ENCODE measurements around the gene UNC13D. TPM values are rescaled to one million over a fixed set of nuclear protein-coding genes. Genes with fewer than 3 reads are reported as not detected.
A peak's percentile ranks its signal among the peaks of the same experiment; 100 is the strongest.
"Not testable (repeated sequence)": the region's sequence is repeated elsewhere in the genome, so short reads cannot be mapped to it uniquely, and the experiment has no call there.

Gene UNC13D
- total and polyA plus RNA-seq, 7 donors, result 4.3 to 61.9 (median 10.2) TPM

- no peaks in the 10 kb centered on the region for H3K27me3 ChIP-seq
- no peak overlapping the region for H3K4me3 ChIP-seq
- intact Hi-C loops (cut with DNase I), result no loop called here
- peaks cover 0 to 30% (median 25%) of the 10 kb centered on the region in 4 donors for H3K4me1 ChIP-seq
- 84 to 85% methylated on average over 32 of the region's 32 CpGs for WGBS, 2 donors
- no peaks in the 10 kb centered on the region for H3K9me3 ChIP-seq
- TF ChIP-seq CTCF (IDR thresholded peaks at IDR 0.05) (no peak), POLR2AphosphoS5 (IDR thresholded peaks at IDR 0.05) (no peak), EP300 (IDR thresholded peaks at IDR 0.05) (no peak), POLR2A (IDR thresholded peaks at IDR 0.05) (no peak)
- H3K27ac ChIP-seq, result peak overlapping the region in 1 of 4 donors; percentile 14
- peak; percentile 63 for DNase-seq
- peaks cover 6 to 54% (median 21%) of the 10 kb centered on the region in 4 donors for H3K36me3 ChIP-seq
Observed at GRCh38 chr17:75891605-75892555, 47.7 kb upstream of the UNC13D start.

GRCh38 chr17:75891022-75891604, 46.9 kb upstream of the UNC13D start:
- H3K9me3 ChIP-seq, result no peaks in the 10 kb centered on the region
- intact Hi-C loops (cut with DNase I), result no loop called here
- no peak for TF ChIP-seq POLR2A (IDR thresholded peaks at IDR 0.05)
- TF ChIP-seq POLR2AphosphoS5 (IDR thresholded peaks at IDR 0.05), result no peak
- no peak for TF ChIP-seq EP300 (IDR thresholded peaks at IDR 0.05)
- TF ChIP-seq CTCF (IDR thresholded peaks at IDR 0.05), result no peak
- H3K4me1 ChIP-seq, result peaks cover 0 to 30% (median 25%) of the 10 kb centered on the region in 4 donors
- WGBS, 2 donors, result 90 to 91% methylated on average over 31 of the region's 31 CpGs
- H3K4me3 ChIP-seq, result no peak overlapping the region
- H3K27ac ChIP-seq, result no peak overlapping the region
- peak; percentile 59 for DNase-seq
- H3K27me3 ChIP-seq, result no peaks in the 10 kb centered on the region
- H3K36me3 ChIP-seq, result peaks cover 6 to 55% (median 21%) of the 10 kb centered on the region in 4 donors

- Histone ChIP-seq H3K27ac (no peak overlapping the region), H3K9me3 (no peaks in the 10 kb centered on the region), H3K36me3 (peaks cover 6 to 55% (median 21%) of the 10 kb centered on the region in 4 donors), H3K27me3 (no peaks in the 10 kb centered on the region), H3K4me1 (peaks cover 0 to 13% (median 10%) of the 10 kb centered on the region in 4 donors), H3K4me3 (no peak overlapping the region)
- TF ChIP-seq EP300 (IDR thresholded peaks at IDR 0.05) (no peak), POLR2AphosphoS5 (IDR thresholded peaks at IDR 0.05) (no peak), CTCF (IDR thresholded peaks at IDR 0.05) (no peak), POLR2A (IDR thresholded peaks at IDR 0.05) (no peak)
- intact Hi-C loops (cut with DNase I), result no loop called here
- DNase-seq, result no peak
- WGBS, 2 donors, result 77 to 82% methylated on average over 6 of the region's 6 CpGs
Observed at GRCh38 chr17:75889454-75889853, 45.2 kb upstream of the UNC13D start.

GRCh38 chr17:75888484-75888883, 44.3 kb upstream of the UNC13D start:
- DNase-seq, result peak; percentile 49
- H3K4me1 ChIP-seq, result peaks cover 0 to 3% (median under 1%) of the 10 kb centered on the region in 4 donors
- intact Hi-C loops (cut with DNase I), result no loop called here
- H3K36me3 ChIP-seq, result peaks cover 6 to 55% (median 21%) of the 10 kb centered on the region in 4 donors
- 84 to 88% methylated on average over 6 of the region's 6 CpGs for WGBS, 2 donors
- H3K27ac ChIP-seq, result no peak overlapping the region
- H3K9me3 ChIP-seq, result no peaks in the 10 kb centered on the region
- H3K4me3 ChIP-seq, result no peak overlapping the region
- no peaks in the 10 kb centered on the region for H3K27me3 ChIP-seq
- TF ChIP-seq POLR2AphosphoS5 (IDR thresholded peaks at IDR 0.05) (no peak), POLR2A (IDR thresholded peaks at IDR 0.05) (no peak), EP300 (IDR thresholded peaks at IDR 0.05) (no peak), CTCF (IDR thresholded peaks at IDR 0.05) (no peak)

- DNase-seq; H3K27ac ChIP-seq; H3K4me1 ChIP-seq; H3K9me3 ChIP-seq; H3K4me3 ChIP-seq; intact Hi-C loops (cut with DNase I); H3K27me3 ChIP-seq: not testable (repeated sequence)
- 82 to 90% methylated on average over 9 of the region's 9 CpGs for WGBS, 2 donors
- H3K36me3 ChIP-seq, result peaks cover 3 to 35% (median 10%) of the 10 kb centered on the region in 4 donors
Observed at GRCh38 chr17:75885860-75886259, 41.7 kb upstream of the UNC13D start.

Measured in sigmoid colon (tissue), 7 donors.